ENCODE measurements around the gene SLC37A3. TPM values are rescaled to one million over a fixed set of nuclear protein-coding genes. Genes with fewer than 3 reads are reported as not detected.

The SLC37A3 gene
- total RNA-seq, 1 experiment from 2014 or later = 72.7 TPM

DNA sequence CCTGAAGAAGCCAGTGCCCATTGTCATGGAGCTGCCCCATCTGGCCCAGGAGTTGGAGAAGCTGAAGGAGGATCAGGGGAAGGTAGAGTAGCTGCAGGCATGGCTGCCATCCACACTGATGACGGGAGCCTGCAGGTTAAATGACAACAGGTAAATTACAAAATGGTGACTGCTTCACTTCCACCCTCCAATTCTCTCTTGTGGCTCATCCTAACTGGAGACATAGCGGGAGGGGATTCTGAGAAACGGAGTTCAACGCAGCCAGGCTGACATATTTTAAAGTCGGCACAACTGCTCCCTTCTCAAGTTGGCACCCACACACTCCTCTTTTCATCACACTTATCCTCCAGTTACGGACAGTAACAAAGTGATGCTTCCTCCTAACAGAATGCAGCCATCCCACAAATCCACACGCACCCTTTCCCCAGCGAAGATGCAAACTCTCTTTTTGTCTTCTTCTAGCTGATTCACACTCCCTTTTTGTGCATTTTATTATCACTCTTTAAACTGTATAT, 103.0 kb downstream of the SLC37A3 start:
- in situ Hi-C loops (cut with HindIII; ENCODE audit: low pct_unique_long_range_greater_than_20kb, low sequenced_read_pairs) = no loop called here

DNA sequence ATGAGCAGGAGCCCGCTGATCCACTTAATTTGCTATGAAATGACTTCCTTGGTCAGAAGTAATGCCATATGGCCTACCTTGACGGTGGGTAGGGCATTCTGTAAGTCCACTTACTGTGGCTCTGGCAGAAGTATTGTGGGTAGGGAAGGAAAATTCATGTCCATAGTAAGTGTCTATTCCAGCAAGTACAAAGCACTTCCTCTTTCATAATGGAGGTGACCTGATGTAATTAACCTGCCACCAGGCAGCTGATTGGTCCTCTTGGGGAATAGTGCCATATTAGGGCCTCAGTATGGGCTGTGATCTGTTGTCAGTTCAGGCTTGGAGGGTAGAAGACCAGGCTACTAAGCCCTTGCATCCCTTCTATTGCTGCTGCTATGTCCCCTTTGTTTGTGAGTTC, 103.9 kb downstream of the SLC37A3 start:
- in situ Hi-C loops (cut with HindIII; ENCODE audit: low pct_unique_long_range_greater_than_20kb, low sequenced_read_pairs) = no loop called here
- DNase-seq (ENCODE audit: low read depth) = no peak

More for the DNA sequence above, 103.0 kb downstream of the SLC37A3 start:
- no peak for DNase-seq (ENCODE audit: low read depth)

DNA sequence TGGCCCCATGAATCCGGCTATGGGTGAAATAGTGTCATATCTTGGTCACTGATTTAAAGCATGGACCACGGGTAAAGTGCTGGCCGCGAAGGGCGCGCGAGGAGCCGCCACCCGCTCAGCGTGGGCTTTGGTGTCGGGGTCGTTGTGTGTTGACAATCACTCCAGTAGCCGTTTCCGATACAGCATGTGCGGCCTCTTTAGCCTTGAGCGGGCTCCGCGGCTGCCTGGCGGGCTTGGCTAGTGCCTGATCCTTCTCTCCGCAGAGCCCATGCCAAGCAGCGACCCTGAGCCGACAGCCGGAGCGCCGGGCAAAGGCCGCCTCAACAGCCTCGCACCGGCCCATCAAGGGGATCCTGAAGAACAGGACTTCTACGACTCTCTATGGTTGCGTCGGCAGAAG, 105.9 kb downstream of the SLC37A3 start:
- DNase-seq (ENCODE audit: low read depth) = no peak
- in situ Hi-C loops (cut with HindIII; ENCODE audit: low pct_unique_long_range_greater_than_20kb, low sequenced_read_pairs) = no loop called here

DNA sequence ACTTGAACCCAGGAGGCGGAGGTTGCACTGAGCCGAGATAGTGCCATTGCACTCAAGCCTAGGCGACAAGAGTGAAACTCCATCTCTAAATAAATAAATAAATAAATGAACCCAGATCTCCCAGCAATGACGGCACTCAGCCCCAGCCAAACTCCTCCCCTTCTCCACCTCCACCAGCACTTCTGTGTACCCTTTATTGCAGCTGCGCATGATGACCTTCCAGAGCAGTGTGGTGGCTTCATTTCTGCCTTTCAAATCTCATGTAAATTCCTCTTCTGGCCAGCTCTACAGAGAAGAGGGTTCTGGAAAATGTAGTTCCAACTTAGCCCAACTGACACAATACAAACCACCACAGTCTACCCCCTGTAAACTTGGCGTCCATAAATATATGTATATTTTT, 108.5 kb downstream of the SLC37A3 start:
- no peak for DNase-seq (ENCODE audit: low read depth)
- in situ Hi-C loops (cut with HindIII; ENCODE audit: low pct_unique_long_range_greater_than_20kb, low sequenced_read_pairs) = no loop called here

DNA sequence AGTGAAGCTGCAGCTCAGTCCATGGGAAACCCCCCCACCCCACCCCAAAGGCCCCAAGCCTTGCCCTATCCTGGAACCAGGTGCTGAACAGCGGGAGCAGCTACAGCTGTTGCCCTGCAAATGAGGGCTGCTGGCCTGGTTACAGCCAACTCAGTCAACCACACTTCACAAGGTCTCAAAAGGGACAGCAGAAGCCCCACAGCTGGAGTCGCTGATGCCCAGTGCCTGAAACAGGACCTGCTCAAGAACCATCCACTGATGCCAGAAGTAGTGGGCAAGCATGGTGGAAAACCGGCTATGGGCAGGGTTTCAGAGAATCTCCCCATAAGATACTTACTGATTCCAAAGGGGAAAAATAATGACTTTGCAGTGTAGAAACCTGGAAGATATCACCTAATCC, 110.3 kb downstream of the SLC37A3 start:
- in situ Hi-C loops (cut with HindIII; ENCODE audit: low pct_unique_long_range_greater_than_20kb, low sequenced_read_pairs) = no loop called here
- no peak for DNase-seq (ENCODE audit: low read depth)

DNA sequence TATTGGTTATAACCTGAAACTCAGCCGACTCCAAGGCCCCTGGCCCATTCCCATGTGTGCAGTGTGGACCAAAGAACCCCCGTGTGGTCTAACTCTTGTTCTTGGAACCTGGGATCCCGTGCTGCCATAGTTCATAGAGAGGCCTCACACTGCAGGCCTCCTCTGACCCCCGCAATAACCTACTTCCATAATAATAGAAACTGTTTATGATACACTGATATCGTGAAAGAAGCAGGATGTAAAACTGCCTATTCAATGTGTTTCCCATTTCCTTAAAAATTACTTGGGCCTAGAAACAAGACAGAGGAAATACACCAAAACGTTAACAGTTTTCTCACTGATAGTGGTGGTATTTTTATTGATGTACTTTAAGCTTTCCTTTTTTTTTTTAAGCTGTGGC, 112.4 kb downstream of the SLC37A3 start:
- in situ Hi-C loops (cut with HindIII; ENCODE audit: low pct_unique_long_range_greater_than_20kb, low sequenced_read_pairs) = no loop called here
- no peak for DNase-seq (ENCODE audit: low read depth)

DNA sequence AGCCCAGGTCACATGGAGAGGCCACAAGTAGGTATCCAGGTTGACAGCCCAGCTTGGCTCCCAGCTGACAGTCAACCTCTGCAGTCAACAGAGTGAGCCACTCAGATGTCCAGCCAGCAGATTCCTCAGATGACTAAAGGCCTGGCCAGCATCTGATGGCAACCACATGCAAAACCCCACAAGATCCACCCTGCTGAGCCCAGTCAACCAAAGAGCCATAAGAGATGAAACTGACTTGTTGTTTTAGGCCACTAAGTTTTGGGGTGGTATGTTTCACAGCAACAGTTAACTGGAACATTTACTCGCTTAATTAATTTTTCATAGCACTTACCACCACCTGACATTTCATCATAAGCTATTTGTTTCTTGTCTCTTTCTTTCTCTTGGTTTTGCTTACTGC, 114.3 kb downstream of the SLC37A3 start:
- no peak for DNase-seq (ENCODE audit: low read depth)

More for the DNA sequence above, 114.3 kb downstream of the SLC37A3 start:
- in situ Hi-C loops (cut with HindIII; ENCODE audit: low pct_unique_long_range_greater_than_20kb, low sequenced_read_pairs) = no loop called here

Other genes starting within 250 kb of the SLC37A3 start
- 0.17 and 1.7 TPM in 2 replicates for gene KDM7A, start 221.5 kb downstream of the SLC37A3 start, total RNA-seq (2014; rRNA removed; shearing (Covaris generic); ENCODE audit: low replicate concordance)
- gene RAB19, start 5.5 kb upstream of the SLC37A3 start, total RNA-seq (2014; rRNA removed; shearing (Covaris generic); ENCODE audit: low replicate concordance) = 6.3 TPM in 1 of 2 replicates, not detected in the other
- 62.9 and 78.5 TPM in 2 replicates for gene MKRN1, start 81.0 kb upstream of the SLC37A3 start, total RNA-seq (2014; rRNA removed; shearing (Covaris generic); ENCODE audit: low replicate concordance)
- gene DENND2A, start 242.3 kb upstream of the SLC37A3 start, total RNA-seq (2014; rRNA removed; shearing (Covaris generic); ENCODE audit: low replicate concordance) = 0.34 and 0.75 TPM in 2 replicates